ENCODE results near the gene PRMT7. TPM values are rescaled to one million over a fixed set of nuclear protein-coding genes. Genes with fewer than 3 reads are reported as not detected.

Gene PRMT7
- total RNA-seq, 4 donors from 2014 or later: 74.1 to 91.5 (median 78.0) TPM

DNA sequence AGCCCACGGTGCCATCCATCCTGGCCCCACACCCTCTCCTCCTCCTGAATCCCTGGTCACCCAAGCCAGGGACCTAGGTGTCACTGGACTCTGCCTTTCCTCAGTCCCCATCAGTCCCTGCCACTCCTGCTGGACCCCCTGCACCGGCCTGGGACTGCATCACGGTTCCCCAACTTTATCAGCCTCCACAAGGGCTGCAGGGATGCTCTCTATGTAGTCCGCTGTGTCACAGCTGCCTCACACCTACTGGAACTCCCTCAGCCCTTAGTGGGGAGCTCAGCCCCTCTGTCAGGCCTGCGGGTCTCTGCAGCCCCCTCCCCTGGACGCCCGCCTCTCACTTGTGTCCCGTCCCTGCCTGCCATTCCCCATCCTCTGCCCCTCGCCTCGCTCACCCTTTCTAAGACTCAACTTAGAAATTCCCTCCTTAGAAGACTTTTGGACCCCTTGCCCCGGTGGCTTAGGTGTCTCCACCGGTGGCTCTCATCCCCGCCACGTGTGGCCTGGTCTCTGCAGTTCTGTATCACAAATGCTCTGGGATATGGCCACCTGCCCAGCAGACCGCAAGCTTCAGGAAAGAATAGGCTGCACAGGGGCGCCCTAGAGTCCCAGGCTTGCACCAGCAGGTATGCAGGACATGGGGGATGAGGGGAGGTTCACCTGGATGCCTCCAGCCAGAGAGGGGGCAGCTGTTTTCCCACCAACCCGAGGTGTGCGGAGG lies 62.9 kb downstream of the PRMT7 start:
- Histone ChIP-seq H3K36me3 (no peaks in the 10 kb centered on the region), H3K4me3 (no peak overlapping the region), H3K9me3 (no peaks in the 10 kb centered on the region), H3K27ac (no peak overlapping the region), H3K4me1 (peaks cover 0 to 3% (median 0%) of the 10 kb centered on the region in 4 donors), H3K27me3 (no peaks in the 10 kb centered on the region)
- TF ChIP-seq EP300 (IDR thresholded peaks at IDR 0.05) (no peak), POLR2A (IDR thresholded peaks at IDR 0.05) (no peak)
- TF ChIP-seq, protein P1, sequence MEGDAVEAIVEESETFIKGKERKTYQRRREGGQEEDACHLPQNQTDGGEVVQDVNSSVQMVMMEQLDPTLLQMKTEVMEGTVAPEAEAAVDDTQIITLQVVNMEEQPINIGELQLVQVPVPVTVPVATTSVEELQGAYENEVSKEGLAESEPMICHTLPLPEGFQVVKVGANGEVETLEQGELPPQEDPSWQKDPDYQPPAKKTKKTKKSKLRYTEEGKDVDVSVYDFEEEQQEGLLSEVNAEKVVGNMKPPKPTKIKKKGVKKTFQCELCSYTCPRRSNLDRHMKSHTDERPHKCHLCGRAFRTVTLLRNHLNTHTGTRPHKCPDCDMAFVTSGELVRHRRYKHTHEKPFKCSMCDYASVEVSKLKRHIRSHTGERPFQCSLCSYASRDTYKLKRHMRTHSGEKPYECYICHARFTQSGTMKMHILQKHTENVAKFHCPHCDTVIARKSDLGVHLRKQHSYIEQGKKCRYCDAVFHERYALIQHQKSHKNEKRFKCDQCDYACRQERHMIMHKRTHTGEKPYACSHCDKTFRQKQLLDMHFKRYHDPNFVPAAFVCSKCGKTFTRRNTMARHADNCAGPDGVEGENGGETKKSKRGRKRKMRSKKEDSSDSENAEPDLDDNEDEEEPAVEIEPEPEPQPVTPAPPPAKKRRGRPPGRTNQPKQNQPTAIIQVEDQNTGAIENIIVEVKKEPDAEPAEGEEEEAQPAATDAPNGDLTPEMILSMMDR (IDR thresholded peaks at IDR 0.05): no peak
- DNase-seq (ENCODE audit: low spot score in 2 of 2): no peak
- WGBS, 2 donors: 79 to 80% methylated on average over 16 to 18 of the region's 18 CpGs

DNA sequence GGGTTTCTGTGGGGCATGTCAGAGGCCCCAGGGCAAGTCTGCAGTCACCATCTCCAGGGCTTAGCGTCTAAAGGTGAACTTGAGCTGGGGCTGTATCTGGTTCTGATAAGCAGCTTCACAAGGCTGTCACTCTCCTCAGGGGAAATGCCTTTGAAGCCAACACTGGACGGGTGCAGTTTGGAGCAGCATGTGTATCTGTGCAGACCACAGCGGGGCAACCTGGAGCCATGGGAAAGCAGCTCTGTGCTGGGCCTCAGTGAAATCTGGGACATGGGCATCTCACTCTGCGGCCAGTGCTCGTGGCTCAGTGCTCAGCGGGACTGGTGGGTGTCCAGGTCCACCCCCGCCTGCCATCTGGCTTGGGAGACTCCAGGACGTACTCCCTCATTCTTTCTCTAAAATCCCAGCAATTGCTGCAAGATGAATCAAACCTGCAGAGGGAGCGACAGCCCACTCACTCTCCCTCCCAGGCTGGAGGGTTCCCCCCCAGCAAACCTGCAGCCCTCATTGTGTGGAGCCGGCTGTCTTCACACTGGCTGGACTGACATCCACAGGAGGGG lies 63.5 kb downstream of the PRMT7 start:
- no peak for TF ChIP-seq EP300 (IDR thresholded peaks at IDR 0.05)
- TF ChIP-seq, protein P1 (IDR thresholded peaks at IDR 0.05): no peak
- TF ChIP-seq POLR2A (IDR thresholded peaks at IDR 0.05): no peak
- WGBS, 2 donors: 81 to 93% methylated on average over 9 to 10 of the region's 10 CpGs

DNA sequence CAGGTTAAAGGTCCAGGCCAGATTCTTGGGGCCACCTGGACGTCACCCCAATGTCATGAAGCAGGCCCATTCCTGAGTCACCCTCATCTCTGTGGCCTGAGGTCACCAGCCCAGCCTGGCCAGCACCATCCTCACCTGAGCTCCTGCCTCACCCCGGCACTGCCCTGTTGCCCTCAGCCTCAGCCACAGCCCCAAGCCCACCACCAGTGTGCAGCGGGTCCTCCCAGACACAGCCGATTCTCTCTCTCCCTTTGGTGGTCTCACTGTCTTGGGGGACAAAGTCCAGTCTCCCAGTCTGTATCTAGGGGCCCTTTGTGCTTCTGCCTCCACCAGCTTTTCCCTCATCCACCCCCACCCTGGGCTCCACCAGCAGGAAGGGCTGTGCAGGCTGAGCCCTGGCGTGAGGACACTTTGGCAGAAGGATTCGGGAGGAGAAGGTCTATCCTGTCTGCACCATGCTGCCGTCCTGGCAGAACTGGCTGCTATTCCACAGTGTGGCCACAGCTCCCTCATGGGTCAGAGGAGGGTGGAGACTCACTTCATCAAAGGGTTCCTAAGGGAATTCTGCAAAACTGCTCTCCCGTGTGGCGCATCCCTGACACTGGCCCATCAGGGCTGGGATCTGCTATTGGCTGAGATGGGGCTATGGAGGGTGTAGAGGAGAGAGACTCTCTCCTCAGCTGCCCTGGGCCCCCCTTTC lies 64.3 kb downstream of the PRMT7 start:
- no peak for TF ChIP-seq EP300 (IDR thresholded peaks at IDR 0.05)
- no peak for TF ChIP-seq POLR2A (IDR thresholded peaks at IDR 0.05)
- TF ChIP-seq, protein P1 (IDR thresholded peaks at IDR 0.05): no peak
- H3K4me1 ChIP-seq: no peaks in the 10 kb centered on the region
- no peak overlapping the region for H3K4me3 ChIP-seq
- H3K27ac ChIP-seq: no peak overlapping the region
- 68 to 81% methylated on average over 6 to 9 of the region's 9 CpGs for WGBS, 2 donors
- DNase-seq (ENCODE audit: low spot score in 2 of 2): no peak
- no peaks in the 10 kb centered on the region for H3K27me3 ChIP-seq
- no peaks in the 10 kb centered on the region for H3K9me3 ChIP-seq
- H3K36me3 ChIP-seq: no peaks in the 10 kb centered on the region

More for the DNA sequence above, 63.5 kb downstream of the PRMT7 start:
- H3K4me1 ChIP-seq: peaks cover 0 to 1% (median 0%) of the 10 kb centered on the region in 4 donors
- H3K36me3 ChIP-seq: no peaks in the 10 kb centered on the region
- no peak overlapping the region for H3K27ac ChIP-seq
- no peaks in the 10 kb centered on the region for H3K27me3 ChIP-seq
- H3K4me3 ChIP-seq: no peak overlapping the region
- DNase-seq (ENCODE audit: low spot score in 2 of 2): no peak
- H3K9me3 ChIP-seq: no peaks in the 10 kb centered on the region

DNA sequence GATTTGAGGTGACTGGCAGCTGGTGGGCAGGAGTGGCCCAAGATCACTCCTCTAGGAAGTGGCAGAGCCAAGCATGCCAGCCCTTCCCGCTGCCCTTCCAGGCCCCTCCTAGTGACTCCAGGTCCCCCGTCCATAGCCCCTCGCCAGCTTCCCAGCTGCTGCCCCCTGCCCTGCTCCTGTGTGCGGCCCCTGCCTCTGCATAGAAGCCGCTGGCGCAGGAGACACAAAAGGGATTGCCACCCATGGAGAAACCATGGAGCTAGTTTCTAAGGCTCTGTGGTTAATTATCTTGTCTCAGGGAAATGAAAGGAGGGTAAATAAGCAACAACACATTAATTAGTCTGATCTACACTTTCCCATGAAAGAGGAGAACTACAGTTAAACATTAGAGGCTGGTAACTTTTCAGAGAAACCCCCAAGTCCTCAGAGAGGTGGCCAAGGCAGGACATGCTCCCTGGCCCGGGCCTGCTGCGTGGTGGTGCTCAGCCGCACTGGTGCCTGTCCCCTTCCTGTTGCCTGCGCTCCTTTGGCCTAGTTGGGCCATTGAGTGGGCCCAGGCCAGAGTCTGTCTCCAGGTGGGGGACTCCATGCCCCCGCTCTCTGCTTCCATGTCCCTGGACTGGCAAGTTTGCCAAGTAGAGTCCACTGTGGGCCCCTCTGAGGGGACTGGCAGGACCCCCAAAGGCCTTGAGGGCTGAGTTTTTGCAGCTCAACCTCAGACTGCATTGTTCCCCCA lies 65.2 kb downstream of the PRMT7 start:
- H3K4me1 ChIP-seq: no peaks in the 10 kb centered on the region
- no peak for DNase-seq (ENCODE audit: low spot score in 2 of 2)
- no peaks in the 10 kb centered on the region for H3K9me3 ChIP-seq
- no peaks in the 10 kb centered on the region for H3K27me3 ChIP-seq
- H3K27ac ChIP-seq: no peak overlapping the region
- 81 to 89% methylated on average over 9 to 10 of the region's 11 CpGs for WGBS, 2 donors
- H3K36me3 ChIP-seq: no peaks in the 10 kb centered on the region
- TF ChIP-seq EP300 (IDR thresholded peaks at IDR 0.05): no peak
- TF ChIP-seq, protein P1 (IDR thresholded peaks at IDR 0.05): no peak
- no peak for TF ChIP-seq POLR2A (IDR thresholded peaks at IDR 0.05)
- H3K4me3 ChIP-seq: no peak overlapping the region
